SK-N-SH (cell line): Measurements from ENCODE around the gene SMAD3. TPM values are rescaled to one million over a fixed set of nuclear protein-coding genes. Genes with fewer than 3 reads are reported as not detected.

Source experiments
- CTCF ChIA-PET: fragments of 300-600, 350-600 bp; formaldehyde crosslinking; extraction: SDS; loops from one replicate; lab custom pipeline; 2021; lab: Yijun Ruan, JAX
- POLR2A ChIA-PET: fragments of 350-600 bp; sonication (Branson Sonifier 250); formaldehyde crosslinking; extraction: SDS; loops from one replicate; lab custom pipeline; 2020; ENCODE audit warnings: antibody characterized with exemption, inconsistent platforms; lab: Yijun Ruan, JAX
- DNase-seq: peaks from one replicate; pipeline ENCODE4 v3.0.0; 2012
- H2AFZ ChIP-seq: fragments of 200-600 bp; sonication (generic); 2 replicates; pipeline ENCODE4 v1.8.1; 2016; ENCODE audit warnings: antibody characterized with exemption, mild to moderate bottlenecking, low read depth
- H3F3A ChIP-seq: fragments of 200-600 bp; sonication (generic); replicated peaks from 2 replicates; pipeline ENCODE3; 2016; ENCODE audit warnings: antibody characterized with exemption, mild to moderate bottlenecking; ENCODE audit not compliant: insufficient read depth
- H3K27ac ChIP-seq, 2 experiments: fragments of 200-500 bp in 1 of 2; fragments of 200-600 bp in 1 of 2; sonication (Bioruptor generic) in 1 of 2; sonication (generic), shearing (Covaris generic) in 1 of 2; 2 replicates each; pipeline versions ENCODE4 v1.5.1 to v1.6.1; 2014 to 2016; ENCODE audit warnings: low read depth in 2 of 2, inconsistent platforms in 1 of 2, low read length in 1 of 2, mild to moderate bottlenecking in 1 of 2, mixed read lengths in 1 of 2
- H3K27me3 ChIP-seq: fragments of 200-600 bp; sonication (generic), shearing (Covaris generic); 2 replicates; pipeline ENCODE4 v1.6.1; 2016; ENCODE audit warnings: mixed run types; ENCODE audit not compliant: insufficient read depth
- H3K36me3 ChIP-seq, 2 experiments: fragments of 200-500 bp in 1 of 2; fragments of 200-600 bp in 1 of 2; sonication (Bioruptor generic) in 1 of 2; sonication (generic) in 1 of 2; replicated peaks in 1 of 2; 2 replicates each; pipeline versions ENCODE3 to v1.5.1; 2014 to 2016; ENCODE audit warnings: low read length in 1 of 2, mild to moderate bottlenecking in 1 of 2; ENCODE audit not compliant: insufficient read depth in 2 of 2, control insufficient read depth in 1 of 2
- H3K4me1 ChIP-seq, 2 experiments: fragments of 200-500 bp in 1 of 2; fragments of 200-600 bp in 1 of 2; sonication (Bioruptor generic) in 1 of 2; sonication (generic), shearing (Covaris generic) in 1 of 2; 2 replicates each; pipeline versions ENCODE4 v1.5.1 to v1.6.1; 2014 to 2016; ENCODE audit warnings: low read depth in 1 of 2, low read length in 1 of 2, mixed run types in 1 of 2; ENCODE audit not compliant: insufficient read depth in 2 of 2, control insufficient read depth in 1 of 2
- H3K4me2 ChIP-seq: fragments of 200-600 bp; sonication (generic), shearing (Covaris generic); 2 replicates; pipeline ENCODE4 v1.6.1; 2017; ENCODE audit warnings: mixed run types
- H3K4me3 ChIP-seq, 2 experiments: fragments of 200-500 bp in 1 of 2; fragments of 200-600 bp in 1 of 2; sonication (Bioruptor generic) in 1 of 2; sonication (generic), shearing (Covaris generic) in 1 of 2; 2 replicates each; pipeline versions ENCODE4 v1.5.1 to v1.8.1; 2014 to 2016; ENCODE audit warnings: low read depth in 2 of 2, inconsistent platforms in 1 of 2, low read length in 1 of 2, mild to moderate bottlenecking in 1 of 2, mixed read lengths in 1 of 2, moderate library complexity in 1 of 2
- H3K79me2 ChIP-seq: fragments of 200-600 bp; sonication (generic); 2 replicates; pipeline ENCODE4 v1.8.1; 2017; ENCODE audit warnings: mild to moderate bottlenecking; ENCODE audit not compliant: insufficient read depth
- H3K9ac ChIP-seq: fragments of 200-600 bp; sonication (generic); 2 replicates; pipeline ENCODE4 v1.6.1; 2017; ENCODE audit warnings: mixed run types
- H3K9me2 ChIP-seq: fragments of 200-600 bp; sonication (generic); 2 replicates; pipeline ENCODE4 v1.6.1; 2017; ENCODE audit warnings: mixed run types
- H3K9me3 ChIP-seq: fragments of 200-600 bp; sonication (generic); 2 replicates; pipeline ENCODE4 v1.6.1; 2017; ENCODE audit warnings: mixed run types, mild to moderate bottlenecking, moderate library complexity
- H4K20me1 ChIP-seq: fragments of 200-600 bp; sonication (generic); 2 replicates; pipeline ENCODE4 v1.6.1; 2017; ENCODE audit warnings: mild to moderate bottlenecking, mixed run types; ENCODE audit not compliant: insufficient read depth
- CHD2 ChIP-seq: fragments of 150-350 bp; IDR thresholded peaks from 2 replicates; pipeline ENCODE4 v1.6.1; 2018; ENCODE audit warnings: low read length; ENCODE audit not compliant: partially characterized antibody
- CTCF ChIP-seq: fragments of 200-600 bp; sonication (generic); IDR thresholded peaks from 2 replicates; pipeline ENCODE4 v1.6.1; 2017; ENCODE audit warnings: antibody characterized with exemption, mild to moderate bottlenecking, moderate library complexity
- ELF1 ChIP-seq: IDR thresholded peaks from 2 replicates; pipeline ENCODE4 v1.4.0; 2012
- FOSL2 ChIP-seq: IDR thresholded peaks from 2 replicates; pipeline ENCODE4 v1.4.0; 2012; ENCODE audit warnings: low read depth, mild to moderate bottlenecking, moderate library complexity, borderline replicate concordance
- FOXJ3 ChIP-seq: sonication (generic); formaldehyde crosslinking; IDR thresholded peaks from 2 replicates; pipeline ENCODE4 v1.5.1; 2020; ENCODE audit warnings: mild to moderate bottlenecking, missing genetic modification reagents
- FOXM1 ChIP-seq: IDR thresholded peaks from 2 replicates; pipeline ENCODE4 v1.4.0; 2012; ENCODE audit warnings: low read depth, mild to moderate bottlenecking
- GATA2 ChIP-seq: sonication (generic); formaldehyde crosslinking; IDR thresholded peaks from 2 replicates; pipeline ENCODE4 v1.5.0; 2020; ENCODE audit warnings: mild to moderate bottlenecking, missing genetic modification reagents
- IRF3 ChIP-seq: fragments of 150-350 bp; IDR thresholded peaks from 2 replicates; pipeline ENCODE4 v1.6.1; 2016; ENCODE audit warnings: mild to moderate bottlenecking, low read depth, low read length
- MAX ChIP-seq: IDR thresholded peaks from 2 replicates; pipeline ENCODE4 v1.4.0; 2012; ENCODE audit warnings: low read depth
- MEF2A ChIP-seq: IDR thresholded peaks from 2 replicates; pipeline ENCODE4 v1.4.0; 2012; ENCODE audit warnings: low read depth, borderline replicate concordance
- NFIC ChIP-seq: IDR thresholded peaks from 2 replicates; pipeline ENCODE4 v1.4.0; 2012; ENCODE audit warnings: borderline replicate concordance
- NRF1 ChIP-seq: IDR thresholded peaks from 2 replicates; pipeline ENCODE4 v1.6.1; 2012; ENCODE audit warnings: low read depth, mild to moderate bottlenecking, low read length
- POLR2AphosphoS5 ChIP-seq: IDR thresholded peaks from 2 replicates; pipeline ENCODE4 v1.6.1; 2012; ENCODE audit warnings: low read depth, low read length
- RAD21 ChIP-seq: IDR thresholded peaks from 2 replicates; pipeline ENCODE4 v1.6.1; 2012; ENCODE audit warnings: mild to moderate bottlenecking, low read length
- RFX5 ChIP-seq: IDR thresholded peaks from 2 replicates; pipeline ENCODE4 v1.6.1; 2012; ENCODE audit warnings: mild to moderate bottlenecking, improper control_type of control experiment, low read length
- RXRA ChIP-seq: IDR thresholded peaks from 2 replicates; pipeline ENCODE4 v1.4.0; 2012; ENCODE audit warnings: low read depth, mild to moderate bottlenecking, borderline replicate concordance
- SIN3A ChIP-seq: IDR thresholded peaks from 2 replicates; pipeline ENCODE4 v1.6.1; 2012; ENCODE audit warnings: low read depth, mild to moderate bottlenecking, low read length, moderate library complexity, borderline replicate concordance
- SMC3 ChIP-seq: IDR thresholded peaks from 2 replicates; pipeline ENCODE4 v1.6.1; 2012; ENCODE audit warnings: low read depth, low read length, improper control_type of control experiment
- TAF1 ChIP-seq: IDR thresholded peaks from 2 replicates; pipeline ENCODE4 v1.6.1; 2012; ENCODE audit warnings: low read depth, mild to moderate bottlenecking, low read length, moderate library complexity, borderline replicate concordance
- TCF12 ChIP-seq: IDR thresholded peaks from 2 replicates; pipeline ENCODE4 v1.4.0; 2012
- TEAD4 ChIP-seq: IDR thresholded peaks from 2 replicates; pipeline ENCODE4 v1.4.0; 2012; ENCODE audit warnings: mild to moderate bottlenecking, borderline replicate concordance; ENCODE audit not compliant: insufficient read depth
- USF1 ChIP-seq: IDR thresholded peaks from 2 replicates; pipeline ENCODE4 v1.4.0; 2012; ENCODE audit warnings: low read depth, borderline replicate concordance
- USF2 ChIP-seq: fragments of 150-350 bp; IDR thresholded peaks from 2 replicates; pipeline ENCODE4 v1.6.1; 2017; ENCODE audit warnings: antibody characterized with exemption, low read length, low read depth, borderline replicate concordance
- WGBS: methylation state at CpG from one replicate; pipeline ENCODE4 v1.1.6; 2017; ENCODE audit warnings: low lambda C conversion rate; 5-methylcytosine and 5-hydroxymethylcytosine counted together
- polyA plus RNA-seq, 3 experiments: library from polyadenylated mRNA; depleted of rRNA; stranded (reverse); fragments of >200 nt; gene quantifications; 2 replicates each; pipeline ENCODE4 v1.2.3, GENCODE V29; 2012

SMAD3 gene
- polyA plus RNA-seq, 1 of the 3 experiments (the other 2 are of a cell fraction): 19.5 TPM

- Histone ChIP-seq H3K9ac (no peak overlapping the region), H3K27ac (no peak overlapping the region), H3K36me3 (no peaks in the 10 kb centered on the region), H3K4me1 (peaks cover 15 to 27% of the 10 kb centered on the region in 2 experiments; a peak in 3 of 4 replicates), H3F3A (peaks cover 20% of the 10 kb centered on the region), H3K4me2 (no peak overlapping the region), H3K27me3 (no peaks in the 10 kb centered on the region), H3K9me2 (no peaks in the 10 kb centered on the region), H3K79me2 (peaks cover 91% of the 10 kb centered on the region), H3K9me3 (no peaks in the 10 kb centered on the region), H3K4me3 (no peak overlapping the region), H4K20me1 (no peaks in the 10 kb centered on the region), H2AFZ (no peak overlapping the region)
- ChIA-PET POLR2A (no interaction called here), CTCF (no interaction called here)
- DNase-seq: no peak
- TF ChIP-seq SMC3 (no peak), ELF1 (no peak), USF1 (no peak), USF2 (no peak), TEAD4 (no peak), POLR2AphosphoS5 (no peak), CHD2 (no peak), FOXJ3 (CRISPR knock-in tag) (no peak), FOXM1 (no peak), MAX (no peak), SIN3A (no peak), GATA2 (CRISPR knock-in tag) (no peak), FOSL2 (no peak), RAD21 (no peak), MEF2A (no peak), TAF1 (no peak)
- whole genome bisulfite sequencing: 82% methylated on average over 3 of the region's 3 CpGs
These were observed 52.0 kb downstream of the SMAD3 start for GRCh38 chr15:67117370-67117769.

- 80% methylated on average over 5 of the region's 5 CpGs for WGBS
- Histone ChIP-seq H3K27me3 (no peaks in the 10 kb centered on the region), H3K9me3 (no peaks in the 10 kb centered on the region), H4K20me1 (no peaks in the 10 kb centered on the region), H3K9ac (no peak overlapping the region), H3K4me2 (no peak overlapping the region), H3K27ac (peak overlapping the region in 1 of 2 experiments; percentile 99; a peak in 1 of 4 replicates), H3K9me2 (no peaks in the 10 kb centered on the region), H3F3A (peaks cover 26% of the 10 kb centered on the region), H3K4me1 (peaks cover 15 to 27% of the 10 kb centered on the region in 2 experiments; a peak in 3 of 4 replicates), H2AFZ (no peak overlapping the region), H3K36me3 (no peaks in the 10 kb centered on the region), H3K4me3 (no peak overlapping the region), H3K79me2 (peaks cover 92% of the 10 kb centered on the region)
- no peak for DNase-seq
- CTCF ChIA-PET: no interaction called here
- POLR2A ChIA-PET: no interaction called here
- no peak for TF ChIP-seq RFX5
- no peak for TF ChIP-seq NFIC
- no peak for TF ChIP-seq RAD21
- no peak for TF ChIP-seq NRF1
- no peak for TF ChIP-seq MAX
- TF ChIP-seq TCF12: no peak
- TF ChIP-seq USF1: no peak
- no peak for TF ChIP-seq SIN3A
- no peak for TF ChIP-seq IRF3
- no peak for TF ChIP-seq TAF1
- no peak for TF ChIP-seq FOXM1
- TF ChIP-seq GATA2 (CRISPR knock-in tag): no peak
- no peak for TF ChIP-seq ELF1
- no peak for TF ChIP-seq RXRA
- TF ChIP-seq CTCF: no peak
These were observed 53.4 kb downstream of the SMAD3 start for GRCh38 chr15:67118808-67119207.
